Sigmoid colon (tissue), 7 donors: ENCODE data around the gene TBC1D1. TPM values are rescaled to one million over a fixed set of nuclear protein-coding genes. Genes with fewer than 3 reads are reported as not detected.

Source experiments
- DNase-seq: peaks from one replicate; pipeline ENCODE4 v3.0.0-alpha.2; 2019
- H3K27ac ChIP-seq, 4 donors: fragments of 200-600 bp; sonication (generic); one replicate each; pipeline ENCODE4 v1.5.1; 2016 to 2019; ENCODE audit warnings: mild to moderate bottlenecking in 1 of 4
- H3K27me3 ChIP-seq, 3 donors: fragments of 200-600 bp; sonication (generic); one replicate each; pipeline ENCODE4 v1.5.1; 2019; ENCODE audit warnings: mild to moderate bottlenecking in 1 of 3
- H3K36me3 ChIP-seq, 4 donors: fragments of 200-600 bp; sonication (generic); one replicate each; pipeline ENCODE4 v1.5.1; 2016 to 2019
- H3K4me1 ChIP-seq, 4 donors: fragments of 200-600 bp; sonication (generic); one replicate each; pipeline ENCODE4 v1.5.1; 2017 to 2019
- H3K4me3 ChIP-seq, 4 donors: fragments of 200-600 bp; sonication (generic); one replicate each; pipeline ENCODE4 v1.5.1; 2017 to 2019; ENCODE audit warnings: mild to moderate bottlenecking in 2 of 4, moderate library complexity in 1 of 4
- H3K9me3 ChIP-seq, 4 donors: fragments of 200-600 bp in 3 of 4; sonication (generic) in 3 of 4; one replicate each; pipeline versions ENCODE4 v1.5.1 to v1.6.1; 2013 to 2019
- EP300 ChIP-seq, 4 donors: sonication (generic); formaldehyde crosslinking; IDR thresholded peaks; one replicate each; pipeline ENCODE4 v1.6.1; 2017; ENCODE audit warnings: antibody characterized with exemption in 4 of 4
- POLR2A ChIP-seq, 2 donors: fragments of 450-650 bp; IDR thresholded peaks; one replicate each; pipeline ENCODE4 v1.6.1; 2016; ENCODE audit warnings: antibody characterized with exemption in 2 of 2, mild to moderate bottlenecking in 2 of 2, moderate library complexity in 2 of 2
- POLR2AphosphoS5 ChIP-seq, 4 donors: sonication (generic); formaldehyde crosslinking; IDR thresholded peaks; one replicate each; pipeline ENCODE4 v1.6.1; 2017; ENCODE audit warnings: antibody characterized with exemption in 4 of 4
- WGBS, 2 donors: extraction: QIAGEN DNeasy Blood & Tissue Kit; methylation state at CpG; one replicate each; pipeline ENCODE4 v1.1.7; 2013; 5-methylcytosine and 5-hydroxymethylcytosine counted together
- intact Hi-C: fragments of 100-400 bp; cut with DNase I; formaldehyde crosslinking; loops from one replicate; pipeline ENCODE4 v1.15.1; 2023
- polyA plus RNA-seq, 3 donors: library from polyadenylated mRNA; stranded (reverse); fragments of 200-250 nt; gene quantifications; one replicate each; pipeline ENCODE4 v1.2.3, GENCODE V29; 2013
- total RNA-seq, 4 donors: library from RNA; depleted of rRNA; stranded (reverse); fragments of >200 nt; gene quantifications; one replicate each; pipeline ENCODE4 v1.1.0, GENCODE V29; 2016
- TF ChIP-seq, protein P1 (sequence below), 4 experiments: fragments of 450-650 bp in 3 of 4; fragments of 200-600 bp in 1 of 4; IDR thresholded peaks; one replicate each; pipeline ENCODE4 v1.5.1; 2016 to 2019; ENCODE audit warnings: antibody characterized with exemption in 4 of 4, mild to moderate bottlenecking in 3 of 4, moderate library complexity in 2 of 4
- donor health status: healthy with polysubstance abuse.
- donor health status: Bipolar disorder and iron deficiency.
- donor health status: healthy.

Gene TBC1D1
- total and polyA plus RNA-seq, 7 donors = 31.2 to 450 (median 253) TPM

DNA sequence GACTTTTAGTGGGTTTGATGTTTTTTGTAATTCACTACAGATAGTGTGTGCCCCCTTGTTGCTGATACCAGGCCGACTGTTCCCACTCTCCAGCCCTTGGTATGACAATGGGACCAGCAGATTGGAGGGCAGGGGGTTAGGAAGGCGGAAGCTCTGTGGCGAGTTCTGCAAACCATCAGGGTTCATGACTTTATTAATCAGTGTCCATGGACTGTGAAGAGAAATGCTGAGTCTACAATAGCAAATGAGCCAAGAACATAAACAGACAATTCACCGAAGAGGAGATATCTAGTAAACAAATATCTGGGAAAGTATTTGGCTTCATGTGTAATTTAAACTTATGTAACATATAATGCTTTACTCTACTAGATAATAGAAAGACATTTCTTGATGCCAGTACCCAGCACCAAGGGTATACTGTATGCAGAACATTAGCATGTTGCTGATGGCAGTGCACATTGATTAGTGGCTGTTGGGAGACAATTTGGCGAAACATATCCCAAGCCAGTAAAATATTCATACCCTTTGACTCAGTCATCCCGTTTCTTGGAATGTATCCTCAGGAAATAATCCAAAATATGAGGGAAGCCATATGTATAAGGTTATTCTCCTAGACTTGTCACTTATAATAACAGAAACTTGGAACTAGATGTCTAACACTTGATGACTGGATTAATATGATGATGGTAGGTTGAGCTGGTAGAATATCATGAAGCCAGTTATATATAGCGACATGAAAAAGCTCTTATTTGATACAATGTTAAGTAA is 238.8 kb downstream of the TBC1D1 start:
- Histone ChIP-seq H3K4me3 (no peak overlapping the region), H3K27ac (peak overlapping the region in 3 of 4 donors; percentile 24 to 85 (median 82)), H3K36me3 (peaks cover 0 to 54% (median 4%) of the 10 kb centered on the region in 4 donors), H3K4me1 (peaks cover 0 to 63% (median 58%) of the 10 kb centered on the region in 4 donors), H3K9me3 (no peaks in the 10 kb centered on the region), H3K27me3 (no peaks in the 10 kb centered on the region)
- WGBS, 2 donors = 68 to 71% methylated on average over 7 of the region's 7 CpGs
- intact Hi-C loops = loop anchor here (5.0 kb wide), 2 partner anchors 47 to 67 kb away; no protein-coding TSS in a partner anchor
- DNase-seq = no peak
- no peak for TF ChIP-seq POLR2AphosphoS5 (IDR thresholded peaks at IDR 0.05)
- TF ChIP-seq, protein P1, sequence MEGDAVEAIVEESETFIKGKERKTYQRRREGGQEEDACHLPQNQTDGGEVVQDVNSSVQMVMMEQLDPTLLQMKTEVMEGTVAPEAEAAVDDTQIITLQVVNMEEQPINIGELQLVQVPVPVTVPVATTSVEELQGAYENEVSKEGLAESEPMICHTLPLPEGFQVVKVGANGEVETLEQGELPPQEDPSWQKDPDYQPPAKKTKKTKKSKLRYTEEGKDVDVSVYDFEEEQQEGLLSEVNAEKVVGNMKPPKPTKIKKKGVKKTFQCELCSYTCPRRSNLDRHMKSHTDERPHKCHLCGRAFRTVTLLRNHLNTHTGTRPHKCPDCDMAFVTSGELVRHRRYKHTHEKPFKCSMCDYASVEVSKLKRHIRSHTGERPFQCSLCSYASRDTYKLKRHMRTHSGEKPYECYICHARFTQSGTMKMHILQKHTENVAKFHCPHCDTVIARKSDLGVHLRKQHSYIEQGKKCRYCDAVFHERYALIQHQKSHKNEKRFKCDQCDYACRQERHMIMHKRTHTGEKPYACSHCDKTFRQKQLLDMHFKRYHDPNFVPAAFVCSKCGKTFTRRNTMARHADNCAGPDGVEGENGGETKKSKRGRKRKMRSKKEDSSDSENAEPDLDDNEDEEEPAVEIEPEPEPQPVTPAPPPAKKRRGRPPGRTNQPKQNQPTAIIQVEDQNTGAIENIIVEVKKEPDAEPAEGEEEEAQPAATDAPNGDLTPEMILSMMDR (IDR thresholded peaks at IDR 0.05) = no peak
- TF ChIP-seq POLR2A (IDR thresholded peaks at IDR 0.05) = no peak
- TF ChIP-seq EP300 (IDR thresholded peaks at IDR 0.05) = no peak

DNA sequence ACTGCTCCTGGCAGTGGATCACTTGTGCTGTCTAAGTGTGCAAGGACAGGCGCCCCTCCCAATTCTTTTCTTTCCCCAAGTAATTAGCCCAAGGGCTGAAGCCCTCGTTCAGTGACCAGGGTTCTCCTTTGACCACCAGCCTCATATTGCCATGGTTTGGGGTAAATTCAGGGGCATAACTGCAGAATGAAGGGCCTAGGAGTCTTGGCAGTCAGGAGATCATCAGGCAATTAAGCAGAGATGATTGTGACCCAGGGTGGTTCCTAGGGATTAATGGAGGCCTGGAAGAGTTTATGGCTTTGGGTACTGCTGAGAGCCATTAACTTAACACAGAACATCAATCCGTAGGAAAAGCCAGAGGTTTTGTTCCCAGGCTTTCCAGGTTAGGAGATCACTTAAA is 240.0 kb downstream of the TBC1D1 start:
- no peak for DNase-seq
- Histone ChIP-seq H3K36me3 (peaks cover under 1 to 51% (median 11%) of the 10 kb centered on the region in 4 donors), H3K27me3 (no peaks in the 10 kb centered on the region), H3K27ac (peak overlapping the region; percentile 66 to 85 (median 74)), H3K9me3 (no peaks in the 10 kb centered on the region), H3K4me3 (no peak overlapping the region), H3K4me1 (peaks cover 0 to 63% (median 58%) of the 10 kb centered on the region in 4 donors)
- intact Hi-C loops = loop anchor here (5.0 kb wide), 1 partner anchor 49 kb away; no protein-coding TSS in a partner anchor
- TF ChIP-seq POLR2AphosphoS5 (IDR thresholded peaks at IDR 0.05) (no peak), EP300 (IDR thresholded peaks at IDR 0.05) (no peak), POLR2A (IDR thresholded peaks at IDR 0.05) (no peak)
- TF ChIP-seq, protein P1 (IDR thresholded peaks at IDR 0.05) = no peak
- 71 to 84% methylated on average over 3 of the region's 3 CpGs for WGBS, 2 donors

DNA sequence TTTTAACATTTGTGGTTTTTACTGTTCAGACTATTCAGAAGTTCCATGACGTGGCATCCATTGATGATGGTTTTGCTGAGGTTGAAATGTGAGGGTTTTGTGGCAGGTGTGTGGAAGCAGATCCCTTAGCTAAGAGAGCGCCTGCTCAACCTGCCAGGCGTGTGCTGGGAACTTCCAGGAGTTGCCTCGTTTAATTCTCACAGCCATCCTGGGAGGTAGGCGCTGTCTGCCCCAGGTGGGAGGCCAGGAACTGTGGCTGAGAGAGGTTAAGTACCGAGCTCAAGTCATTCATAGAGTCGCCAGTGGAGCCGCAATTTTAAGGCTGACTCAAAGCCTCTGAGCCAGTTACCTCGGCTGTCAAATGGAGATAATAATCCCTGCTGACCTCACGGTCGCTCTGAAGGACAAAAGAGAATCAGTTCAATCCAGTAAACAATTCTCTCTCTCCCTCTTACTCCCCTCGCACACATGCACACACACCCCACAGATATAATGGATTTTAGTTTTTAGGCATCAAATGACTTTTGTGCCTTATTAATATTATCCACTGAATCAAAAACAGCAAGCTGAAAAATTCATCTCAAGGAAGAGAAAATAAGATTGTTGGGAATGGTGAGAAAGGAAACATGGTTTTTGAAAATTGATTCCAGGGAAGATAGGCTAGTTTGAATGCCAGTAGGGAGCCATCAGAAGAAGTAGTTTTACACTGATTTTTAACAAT is 240.6 kb downstream of the TBC1D1 start:
- H3K4me1 ChIP-seq = peaks cover 0 to 63% (median 58%) of the 10 kb centered on the region in 4 donors
- WGBS, 2 donors = 62 to 76% methylated on average over 12 of the region's 12 CpGs
- intact Hi-C loops = loop anchor here (5.0 kb wide), 1 partner anchor 49 kb away; no protein-coding TSS in a partner anchor

DNA sequence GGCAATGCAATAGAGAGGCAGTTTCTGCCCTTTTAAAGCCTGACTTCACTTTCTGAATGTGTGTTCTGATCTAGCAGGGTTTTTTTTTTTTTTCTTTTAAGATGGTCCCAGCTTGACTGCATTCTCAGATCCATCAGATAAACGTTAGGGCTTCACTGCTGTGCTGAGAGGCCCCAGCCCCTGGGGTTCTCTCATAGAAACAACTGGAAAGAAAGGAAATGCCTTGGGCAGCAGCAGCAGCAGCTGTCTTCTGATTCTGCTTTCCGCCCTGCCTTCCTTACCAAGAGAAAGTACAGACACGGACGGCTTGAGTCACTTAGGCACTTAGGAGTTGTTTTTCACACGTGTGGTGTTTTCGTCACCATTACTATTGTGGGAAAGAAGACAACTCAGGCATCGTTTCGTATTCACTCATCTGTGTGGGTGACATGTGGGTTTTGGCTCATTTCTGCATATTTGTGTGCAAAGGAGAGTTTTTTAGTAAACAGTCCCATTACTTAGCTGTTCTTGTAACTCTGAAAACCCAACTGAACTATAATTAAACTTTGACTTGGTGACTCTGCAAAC is 241.3 kb downstream of the TBC1D1 start:
- peak in 3 of 4 donors; percentile 36 to 86 (median 37) for TF ChIP-seq EP300 (IDR thresholded peaks at IDR 0.05)
- TF ChIP-seq, protein P1 (IDR thresholded peaks at IDR 0.05) = no peak
- peak; percentile 72 to 91 (median 82) for TF ChIP-seq POLR2AphosphoS5 (IDR thresholded peaks at IDR 0.05)
- Histone ChIP-seq H3K9me3 (no peaks in the 10 kb centered on the region), H3K4me3 (no peak overlapping the region), H3K27ac (peak overlapping the region; percentile 66 to 85 (median 74)), H3K36me3 (peaks cover 4 to 47% (median 15%) of the 10 kb centered on the region in 4 donors), H3K27me3 (no peaks in the 10 kb centered on the region), H3K4me1 (peaks cover 0 to 63% (median 58%) of the 10 kb centered on the region in 4 donors)
- intact Hi-C loops = loop anchor here (5.0 kb wide), 1 partner anchor 50 kb away; no protein-coding TSS in a partner anchor
- 5 to 15% methylated on average over 8 of the region's 8 CpGs for WGBS, 2 donors
- peak; percentile 89 for DNase-seq

More for the DNA sequence above, 240.6 kb downstream of the TBC1D1 start:
- Histone ChIP-seq H3K27me3 (no peaks in the 10 kb centered on the region), H3K9me3 (no peaks in the 10 kb centered on the region), H3K27ac (peak overlapping the region; percentile 66 to 85 (median 74)), H3K4me3 (no peak overlapping the region), H3K36me3 (peaks cover 4 to 47% (median 11%) of the 10 kb centered on the region in 4 donors)
- peak in 1 of 4 donors; percentile 29 for TF ChIP-seq POLR2AphosphoS5 (IDR thresholded peaks at IDR 0.05)
- TF ChIP-seq, protein P1 (IDR thresholded peaks at IDR 0.05) = no peak
- DNase-seq = no peak
